ENCODE measurements around the gene ZDHHC6.
"Not testable (repeated sequence)": the region's sequence is repeated elsewhere in the genome, so short reads cannot be mapped to it uniquely, and the experiment has no call there.

The ZDHHC6 gene

GRCh38 chr10:112441520-112441919 is 5.2 kb downstream of the ZDHHC6 start:
- no peak for DNase-seq

GRCh38 chr10:112438356-112438755 is 8.4 kb downstream of the ZDHHC6 start:
- no peak for DNase-seq

GRCh38 chr10:112434988-112435619 is 11.6 kb downstream of the ZDHHC6 start:
- peak; percentile 71 for DNase-seq

- DNase-seq, result peak; percentile 76
Observed at GRCh38 chr10:112433136-112433535, 13.6 kb downstream of the ZDHHC6 start.

GRCh38 chr10:112429654-112430230 is 17.0 kb downstream of the ZDHHC6 start:
- no peak for DNase-seq

GRCh38 chr10:112429147-112429546 is 17.6 kb downstream of the ZDHHC6 start:
- no peak for DNase-seq

- no peak for DNase-seq
Observed at GRCh38 chr10:112426111-112426510, 20.6 kb downstream of the ZDHHC6 start.

- DNase-seq, result no peak
Observed at GRCh38 chr10:112424651-112425050, 22.1 kb downstream of the ZDHHC6 start.

- DNase-seq, result no peak
Observed at GRCh38 chr10:112421731-112422130, 25.0 kb downstream of the ZDHHC6 start.

- peak; percentile 92 for DNase-seq
Observed at GRCh38 chr10:112412696-112413095, 34.0 kb downstream of the ZDHHC6 start.

GRCh38 chr10:112409755-112410154 is 37.0 kb downstream of the ZDHHC6 start:
- DNase-seq, result no peak

- DNase-seq, result peak; percentile 56
Observed at GRCh38 chr10:112409299-112409698, 37.4 kb downstream of the ZDHHC6 start.

GRCh38 chr10:112407696-112408095 is 39.0 kb downstream of the ZDHHC6 start:
- no peak for DNase-seq

GRCh38 chr10:112406806-112407205 is 39.9 kb downstream of the ZDHHC6 start:
- DNase-seq, result not testable (repeated sequence)

GRCh38 chr10:112404617-112405016 is 42.1 kb downstream of the ZDHHC6 start:
- DNase-seq, result no peak

GRCh38 chr10:112402917-112403316 is 43.8 kb downstream of the ZDHHC6 start:
- no peak for DNase-seq

- DNase-seq, result no peak
Observed at GRCh38 chr10:112397592-112397991, 49.1 kb downstream of the ZDHHC6 start.

GRCh38 chr10:112395809-112396530 is 50.7 kb downstream of the ZDHHC6 start:
- no peak for DNase-seq

GRCh38 chr10:112394475-112394875 is 52.2 kb downstream of the ZDHHC6 start:
- no peak for DNase-seq

- DNase-seq, result no peak
Observed at GRCh38 chr10:112393827-112394226, 52.9 kb downstream of the ZDHHC6 start.

- DNase-seq, result no peak
Observed at GRCh38 chr10:112393341-112393740, 53.4 kb downstream of the ZDHHC6 start.

- DNase-seq, result no peak
Observed at GRCh38 chr10:112390125-112390703, 56.5 kb downstream of the ZDHHC6 start.

GRCh38 chr10:112389271-112389822 is 57.4 kb downstream of the ZDHHC6 start:
- DNase-seq, result no peak

GRCh38 chr10:112388548-112388947 is 58.2 kb downstream of the ZDHHC6 start:
- no peak for DNase-seq

Measured in hematopoietic multipotent progenitor cell treated with erythropoietin and hydrocortisone succinate and interleukin-3 and kit ligand, for 8 days (in vitro differentiated cells).